HS-27A (cell line): ENCODE measurements around the gene TMEM17.
"Not testable (repeated sequence)": the region's sequence is repeated elsewhere in the genome, so short reads cannot be mapped to it uniquely, and the experiment has no call there.

ENCODE experiments used
- DNase-seq: peaks from one replicate; pipeline ENCODE4 v3.0.0-alpha.2; 2012; ENCODE audit warnings: low read depth, missing footprints

The TMEM17 gene, protein sequence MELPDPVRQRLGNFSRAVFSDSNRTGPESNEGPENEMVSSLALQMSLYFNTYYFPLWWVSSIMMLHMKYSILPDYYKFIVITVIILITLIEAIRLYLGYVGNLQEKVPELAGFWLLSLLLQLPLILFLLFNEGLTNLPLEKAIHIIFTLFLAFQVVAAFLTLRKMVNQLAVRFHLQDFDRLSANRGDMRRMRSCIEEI

DNA sequence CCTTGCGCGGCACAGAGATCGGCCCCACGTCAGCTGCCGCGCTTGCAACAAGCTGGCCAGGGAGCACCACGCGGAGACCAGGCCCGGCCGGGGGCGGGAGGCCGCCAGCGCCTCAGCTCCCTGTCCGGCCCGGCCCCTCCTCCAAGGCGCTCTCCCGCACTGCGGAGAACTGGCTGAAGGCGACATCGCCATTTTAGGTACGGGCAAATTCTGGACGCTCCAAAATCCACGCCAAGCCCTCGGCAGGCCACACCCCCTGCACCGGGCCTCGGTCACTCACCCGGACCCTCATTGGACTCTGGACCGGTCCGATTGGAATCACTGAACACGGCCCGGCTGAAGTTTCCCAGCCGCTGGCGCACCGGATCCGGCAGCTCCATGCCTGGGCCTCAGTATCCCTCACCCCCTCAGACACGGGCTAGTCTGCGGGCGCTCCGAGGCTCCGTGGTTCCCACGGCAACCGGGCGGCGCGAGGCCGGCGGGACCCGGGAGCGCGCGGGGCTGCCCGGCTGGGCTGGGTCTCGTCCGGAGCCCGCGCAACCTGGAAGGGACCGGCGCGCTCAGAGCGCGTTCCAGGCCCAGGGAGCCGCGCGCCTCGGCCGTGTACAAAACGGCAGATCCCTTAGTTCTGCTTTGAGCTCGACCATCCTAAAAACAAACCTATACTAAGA lies at the start of gene TMEM17:
TSS of gene TMEM17 (minus strand) at position 446 of the 671 bp plus-strand sequence. CDS start at position 380, 66 bp downstream.
- DNase-seq = peak; percentile 58

DNA sequence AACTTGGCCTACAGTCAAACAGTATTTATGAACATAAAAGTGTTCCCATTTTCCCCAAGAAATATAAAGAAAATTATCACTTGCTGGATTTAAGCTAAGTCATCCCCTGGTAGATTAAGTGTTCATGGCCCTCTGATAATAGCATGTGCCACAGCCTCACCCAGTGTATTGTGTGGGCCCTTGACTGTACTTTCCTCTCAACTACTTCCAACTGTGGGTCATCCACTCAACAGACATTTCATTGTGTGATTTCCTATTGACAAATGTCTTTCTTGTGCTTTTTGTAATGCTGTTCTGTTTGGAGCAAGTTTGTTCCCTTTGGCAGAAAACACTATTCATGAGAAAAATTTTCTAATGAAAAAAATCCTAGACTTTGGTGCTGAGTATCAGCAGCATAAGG lies 48.4 kb upstream of the TMEM17 start:
- no peak for DNase-seq

DNA sequence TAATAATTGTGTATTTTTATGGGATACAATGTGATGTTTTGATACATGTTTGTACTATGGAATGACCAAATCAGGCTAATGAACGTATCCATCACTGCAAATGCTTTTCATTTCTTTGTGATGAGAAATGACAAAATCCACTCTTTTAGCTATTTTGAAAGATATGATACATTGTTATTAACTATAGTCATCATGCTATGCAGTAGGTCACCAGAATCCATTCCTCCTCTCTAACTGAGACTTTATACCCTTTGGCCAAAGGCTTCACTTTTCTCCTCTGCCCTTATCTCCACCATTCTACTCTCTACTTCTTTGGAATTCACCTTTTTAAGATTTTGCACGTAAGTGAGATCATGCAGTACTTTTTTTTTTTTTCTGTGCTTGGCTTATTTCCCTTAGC lies 44.5 kb upstream of the TMEM17 start:
- DNase-seq = no peak

DNA sequence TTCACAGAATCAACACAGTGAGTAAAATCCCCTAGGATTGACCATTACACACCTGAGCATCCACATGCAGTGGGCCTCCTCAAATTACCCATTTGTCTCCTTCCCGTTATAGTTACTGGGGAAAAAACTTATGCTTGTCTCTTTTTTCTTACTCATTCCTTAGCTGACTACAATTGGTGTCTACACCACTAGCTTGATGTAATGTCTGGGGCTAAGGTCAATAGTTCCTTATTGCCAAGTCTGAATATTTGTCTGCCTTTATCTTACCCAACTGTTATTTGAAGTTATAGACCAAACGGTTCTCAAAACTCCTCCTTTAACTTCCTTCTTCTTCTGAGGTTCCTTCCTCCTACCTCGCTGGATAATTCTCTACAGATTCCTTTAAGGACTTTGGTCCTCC lies 41.9 kb upstream of the TMEM17 start:
- no peak for DNase-seq

DNA sequence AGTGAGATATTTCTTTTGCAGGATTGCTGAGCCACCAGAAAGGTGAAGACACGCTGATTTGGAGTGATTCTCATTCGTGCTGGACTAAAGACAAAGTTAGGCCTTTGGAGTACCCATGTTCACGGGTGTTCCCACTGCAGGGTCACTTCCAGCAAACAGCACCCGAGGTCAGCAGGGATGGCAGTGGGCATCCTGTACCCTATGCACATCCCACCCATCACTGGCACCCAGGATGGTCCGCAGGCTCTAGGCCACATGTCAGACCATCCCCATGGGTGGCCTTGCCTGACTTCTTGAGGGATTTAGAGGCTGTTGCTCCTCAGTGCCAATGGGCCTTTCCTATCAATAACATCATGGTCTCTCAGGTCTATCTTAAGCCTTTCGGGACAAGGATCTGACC lies 39.3 kb upstream of the TMEM17 start:
- no peak for DNase-seq

DNA sequence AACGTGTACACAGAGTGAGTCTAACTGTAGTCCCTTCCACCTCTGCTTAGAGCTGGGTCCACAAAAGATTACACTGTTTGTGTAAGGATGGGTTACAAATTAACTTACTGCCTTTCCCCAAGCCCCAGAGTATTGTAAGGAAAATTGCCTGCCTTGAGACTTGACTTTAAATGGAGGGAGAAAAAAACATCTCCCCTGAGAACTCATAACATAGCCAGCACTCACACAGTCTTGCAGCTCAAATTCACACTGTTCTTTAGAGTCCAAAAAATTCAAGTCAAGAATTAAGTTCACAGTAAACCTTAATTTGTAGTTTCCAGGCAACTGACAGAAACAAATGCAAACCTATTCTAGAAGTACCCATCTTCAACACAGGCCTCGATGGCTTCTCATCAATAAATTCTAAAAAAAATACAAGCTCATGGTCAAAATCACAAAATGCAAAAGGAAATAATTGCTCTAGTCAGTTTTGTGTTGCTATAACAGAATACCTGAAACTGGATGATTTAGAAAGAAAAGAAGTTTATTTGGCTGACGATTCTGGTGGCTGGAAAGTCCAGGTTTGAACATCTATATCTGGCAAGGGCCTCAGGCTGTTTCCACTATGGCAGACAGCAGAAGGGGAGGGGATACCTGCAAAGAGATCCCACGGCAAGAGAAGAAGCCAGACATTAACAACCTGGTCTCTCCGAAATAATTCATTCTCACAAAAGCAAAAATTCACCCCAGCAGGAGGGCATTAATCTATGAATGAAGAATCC lies 34.6 kb upstream of the TMEM17 start:
- no peak for DNase-seq

DNA sequence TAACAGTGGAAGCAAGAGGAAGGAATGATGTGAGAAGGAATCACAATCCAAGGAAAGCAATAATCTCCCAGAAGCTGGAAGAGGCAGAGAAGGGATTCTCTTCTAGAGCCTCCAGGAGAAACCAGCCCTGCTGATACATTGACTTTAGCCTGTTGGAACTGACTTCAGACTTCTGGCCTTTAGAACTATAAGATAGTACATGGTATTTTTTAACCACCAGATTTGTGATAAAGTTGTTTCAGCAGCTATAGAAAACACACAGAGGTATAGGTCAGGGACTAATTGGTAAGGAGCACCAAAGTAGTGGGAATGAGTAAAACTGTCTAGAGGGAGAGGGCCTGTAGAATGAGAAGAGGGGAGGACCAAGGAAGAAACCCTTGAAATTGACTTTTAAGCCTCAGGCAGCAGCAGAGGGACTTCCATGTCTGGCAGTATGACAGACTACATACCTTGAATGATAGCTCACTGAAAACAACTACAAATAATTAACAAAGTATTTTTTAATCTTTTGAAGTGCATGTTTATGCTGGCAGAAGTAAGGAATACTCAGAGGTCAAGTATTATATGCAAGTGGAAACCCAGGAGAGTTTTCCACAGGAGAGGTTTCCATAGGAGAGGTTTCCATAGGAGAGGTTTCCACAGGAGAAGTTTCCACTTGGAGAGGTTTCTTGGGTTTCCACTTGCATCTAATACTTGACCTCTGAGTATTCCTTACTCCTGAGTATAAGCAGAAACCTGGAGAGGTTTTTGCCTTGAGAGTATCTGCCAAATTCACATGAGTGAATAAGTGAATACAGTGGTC lies 33.8 kb upstream of the TMEM17 start:
- no peak for DNase-seq

DNA sequence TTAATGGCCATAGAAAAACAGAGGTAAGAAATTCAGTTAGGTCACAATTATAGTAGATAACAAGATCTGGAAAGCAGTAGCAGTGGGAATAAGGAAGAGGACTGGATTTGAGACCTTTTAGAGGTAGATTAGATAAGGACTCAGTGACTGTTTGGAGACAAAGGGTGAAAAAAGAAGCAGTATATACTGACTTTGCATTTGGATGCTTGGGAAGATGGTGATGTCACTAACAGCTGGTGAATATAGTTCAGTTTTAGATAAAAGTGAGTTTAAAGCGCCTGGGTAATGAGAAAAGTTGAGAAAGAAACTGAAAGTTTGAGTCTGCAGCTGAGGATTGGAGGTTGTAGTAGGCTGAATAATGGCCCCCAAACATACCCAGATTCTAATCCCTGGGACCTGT lies 32.8 kb upstream of the TMEM17 start:
- DNase-seq = no peak

DNA sequence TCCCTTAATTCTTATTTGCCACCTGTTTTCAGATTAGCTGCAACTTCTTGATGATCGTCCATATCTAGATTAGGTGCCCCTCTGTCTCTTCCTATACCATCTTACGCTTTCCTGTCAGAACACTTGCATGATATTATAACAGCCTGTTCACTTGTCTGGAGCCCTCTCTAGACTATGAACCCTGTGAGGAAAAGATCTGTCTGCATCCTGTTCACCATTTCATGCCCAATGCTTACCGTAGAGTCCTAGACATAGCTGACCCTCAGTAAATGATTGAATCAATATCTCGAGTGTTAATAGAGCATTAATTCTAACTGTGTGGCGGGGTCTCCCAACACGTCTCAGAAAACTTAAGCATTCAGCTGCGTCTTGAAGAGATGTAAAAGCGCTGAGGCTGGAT lies 31.8 kb upstream of the TMEM17 start:
- no peak for DNase-seq

DNA sequence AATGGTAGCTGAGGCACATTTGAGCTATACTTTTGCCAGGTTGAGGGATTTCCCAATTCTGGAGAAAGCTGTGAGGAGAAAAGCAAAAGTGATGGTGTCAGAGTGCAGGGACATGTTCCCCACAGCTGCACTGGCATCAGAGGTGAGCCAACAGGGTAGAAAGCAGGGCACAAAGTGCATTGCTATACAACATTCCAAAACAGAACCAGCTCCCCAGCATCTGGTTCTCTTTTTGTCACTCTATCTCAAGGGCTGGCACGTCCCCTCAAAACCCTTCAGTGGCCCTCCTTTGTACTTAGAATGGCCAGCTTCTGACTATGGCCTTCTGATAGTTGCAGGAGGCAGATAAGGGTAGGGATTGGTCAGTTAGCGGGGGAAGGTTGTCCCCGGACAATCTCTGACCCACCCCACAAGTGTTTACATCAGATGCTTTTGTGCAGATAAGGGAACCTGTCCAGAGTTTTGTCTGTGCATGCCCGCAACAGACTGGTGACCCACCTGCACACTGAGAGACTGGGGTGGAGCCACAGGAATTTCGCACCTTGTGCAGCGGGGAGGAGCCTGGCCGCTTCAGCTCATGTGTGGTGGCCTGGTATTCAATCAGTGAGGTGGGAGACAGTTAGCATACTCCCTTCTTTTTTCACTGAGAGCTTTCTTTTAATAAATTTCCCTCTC lies 31.0 kb upstream of the TMEM17 start:
- DNase-seq = no peak

DNA sequence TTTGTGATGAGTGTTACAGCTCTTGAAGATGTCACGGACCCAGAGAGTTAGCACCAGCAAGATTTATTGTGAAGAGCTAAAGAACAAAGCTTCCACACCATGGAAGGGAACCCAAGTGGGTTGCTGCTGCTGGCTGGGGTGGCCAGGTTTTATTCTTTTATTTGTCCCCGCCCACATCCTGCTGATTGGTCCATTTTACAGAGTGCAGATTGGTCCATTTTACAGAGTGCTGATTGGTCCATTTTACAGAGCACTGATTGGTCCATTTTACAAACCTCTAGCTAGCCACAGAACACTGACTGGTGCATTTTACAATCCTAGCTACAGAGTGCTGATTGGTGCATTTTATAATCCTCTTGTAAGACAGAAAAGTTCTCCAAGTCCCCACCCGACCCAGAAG lies 29.5 kb upstream of the TMEM17 start:
- not testable (repeated sequence) for DNase-seq

DNA sequence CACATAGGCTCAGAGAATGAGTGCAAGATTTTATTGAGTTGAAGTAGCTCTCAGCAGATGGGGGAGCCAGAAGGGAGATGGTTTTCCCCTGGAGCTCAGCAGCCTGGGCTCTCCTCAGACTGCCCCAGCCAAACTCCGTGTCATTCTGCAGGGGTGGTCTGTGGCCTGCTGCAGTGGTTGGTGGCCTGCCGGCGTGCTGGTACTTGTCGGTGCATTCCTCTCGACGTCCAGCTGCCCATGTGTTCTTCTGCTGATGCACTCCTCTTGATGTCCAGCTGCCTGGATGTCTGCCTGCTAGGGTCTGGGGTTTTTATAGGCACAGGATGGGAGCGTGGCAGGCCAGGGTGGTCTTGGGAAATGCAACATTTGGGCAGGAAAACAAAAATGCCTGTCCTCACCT lies 25.6 kb upstream of the TMEM17 start:
- DNase-seq = no peak

DNA sequence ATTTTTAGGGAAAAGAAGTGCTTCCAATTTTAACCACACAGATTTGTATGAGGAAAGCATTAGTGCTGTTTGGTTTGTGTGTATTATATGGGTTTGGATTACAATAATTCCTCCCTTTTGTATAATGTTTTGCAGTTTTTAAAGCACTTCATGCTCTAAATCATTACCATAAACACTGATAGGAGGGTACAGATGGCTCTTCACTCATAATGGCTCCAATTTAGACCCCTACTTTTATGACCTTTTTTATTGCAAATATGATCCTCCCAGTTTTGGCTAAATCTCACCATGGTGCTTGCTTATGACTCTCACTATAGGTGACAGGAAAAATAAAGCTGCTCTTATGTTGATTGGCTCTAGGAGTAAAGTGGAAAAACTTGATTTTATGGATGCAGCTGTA lies 23.8 kb upstream of the TMEM17 start:
- DNase-seq = no peak

DNA sequence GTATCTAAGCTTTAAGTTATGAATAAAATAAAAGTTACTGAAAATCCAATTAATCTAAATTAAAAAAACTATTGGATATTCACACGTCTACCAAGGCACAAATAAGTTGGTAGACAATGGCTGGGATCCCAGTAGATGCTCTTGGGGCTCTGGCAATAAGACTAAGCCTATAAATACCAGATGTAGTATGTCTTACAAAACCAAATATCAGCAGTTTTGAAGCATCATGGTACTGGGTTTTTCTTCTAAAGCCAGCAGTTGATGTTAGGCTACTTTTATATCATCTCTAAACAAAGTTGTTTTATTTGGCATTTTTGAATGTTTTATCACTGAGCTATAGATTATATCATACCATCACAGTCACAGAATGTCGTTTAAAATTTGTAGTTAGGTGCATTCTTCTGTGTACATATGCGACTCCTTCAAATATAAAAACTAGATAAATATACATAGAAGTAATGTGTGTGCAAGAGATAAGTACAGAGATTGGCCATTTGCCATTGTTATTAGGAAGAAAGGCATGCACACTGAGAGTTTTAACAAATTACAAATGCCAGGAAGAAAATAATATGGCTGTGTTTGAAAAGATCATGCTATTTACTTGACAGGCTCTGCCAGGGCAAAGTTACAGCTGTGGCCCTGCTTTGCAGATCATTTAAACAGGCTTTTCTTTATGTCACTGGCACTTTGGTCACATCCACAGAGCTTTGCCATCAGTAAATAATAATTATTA lies 21.6 kb upstream of the TMEM17 start:
- DNase-seq = no peak

DNA sequence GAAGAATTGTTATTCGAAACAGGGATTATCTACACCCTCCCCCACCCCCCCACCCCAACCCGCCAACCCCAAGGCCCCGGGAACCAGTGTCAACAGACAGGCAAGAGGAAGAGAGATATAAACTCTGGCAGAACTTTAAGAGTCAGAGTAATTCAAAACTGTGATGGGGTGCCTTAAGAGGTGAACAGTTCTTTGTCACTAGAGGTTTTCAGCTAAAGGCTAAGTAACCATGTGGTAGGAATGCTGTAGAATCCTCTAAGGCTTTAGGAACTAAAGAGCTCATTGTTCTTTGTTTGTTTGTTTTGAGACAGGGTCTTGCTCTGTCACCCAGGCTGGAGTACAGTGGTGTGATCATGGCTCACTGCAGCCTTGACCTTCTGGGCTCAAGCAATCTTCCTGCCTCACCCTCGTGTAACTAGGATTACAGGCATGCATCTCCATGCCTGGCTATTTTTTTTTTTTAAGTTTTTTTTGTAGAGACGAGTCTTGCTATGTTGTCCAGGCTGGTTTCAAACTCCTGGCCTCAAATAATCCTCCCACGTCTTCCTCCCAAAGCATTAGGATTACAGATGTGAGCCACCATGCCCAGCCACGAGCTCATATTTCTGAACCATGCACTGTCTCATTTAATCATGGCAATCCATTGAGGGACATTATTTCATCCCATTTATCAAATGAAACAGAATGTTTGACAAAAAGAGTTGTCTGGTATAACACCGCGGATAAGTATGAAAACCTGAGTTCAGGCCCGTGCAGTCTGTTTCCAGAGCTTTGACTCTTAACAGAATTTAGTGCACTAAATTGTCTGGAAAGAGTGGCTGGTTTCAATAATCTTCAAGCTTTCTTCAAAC lies 20.8 kb upstream of the TMEM17 start:
- DNase-seq = no peak

DNA sequence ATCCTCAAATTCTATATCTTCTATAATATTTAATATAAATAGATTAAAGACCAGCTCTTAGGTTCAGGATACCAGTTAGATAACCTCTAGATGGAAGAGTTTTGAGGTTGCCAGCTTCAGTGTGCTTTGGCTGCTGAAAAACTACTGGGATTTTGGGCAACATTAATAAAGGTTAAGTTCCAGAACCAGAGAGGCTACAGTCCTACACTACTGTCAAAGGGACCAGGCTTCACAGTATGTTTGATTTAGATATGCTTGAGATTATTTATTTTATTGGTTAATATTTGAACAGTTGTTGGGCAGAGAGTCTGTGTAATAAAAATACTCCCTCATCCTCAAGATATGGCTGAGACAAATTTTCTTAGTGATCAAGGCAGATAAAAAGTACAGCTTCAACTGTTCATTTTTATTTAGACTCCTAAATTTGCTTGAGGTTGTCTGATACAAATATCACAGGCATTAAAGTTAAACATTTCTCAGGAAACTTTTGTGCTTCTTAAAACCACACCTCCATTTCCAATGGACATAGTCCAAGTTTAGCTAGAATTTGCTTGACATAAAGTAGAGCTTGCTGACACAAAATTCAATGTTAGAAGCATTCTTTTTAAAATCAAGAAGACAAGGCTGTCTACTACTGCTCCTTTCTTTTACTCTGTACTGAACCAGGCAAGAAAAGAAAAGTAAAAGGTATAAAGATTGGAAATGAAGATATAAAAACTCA lies 19.7 kb upstream of the TMEM17 start:
- no peak for DNase-seq

DNA sequence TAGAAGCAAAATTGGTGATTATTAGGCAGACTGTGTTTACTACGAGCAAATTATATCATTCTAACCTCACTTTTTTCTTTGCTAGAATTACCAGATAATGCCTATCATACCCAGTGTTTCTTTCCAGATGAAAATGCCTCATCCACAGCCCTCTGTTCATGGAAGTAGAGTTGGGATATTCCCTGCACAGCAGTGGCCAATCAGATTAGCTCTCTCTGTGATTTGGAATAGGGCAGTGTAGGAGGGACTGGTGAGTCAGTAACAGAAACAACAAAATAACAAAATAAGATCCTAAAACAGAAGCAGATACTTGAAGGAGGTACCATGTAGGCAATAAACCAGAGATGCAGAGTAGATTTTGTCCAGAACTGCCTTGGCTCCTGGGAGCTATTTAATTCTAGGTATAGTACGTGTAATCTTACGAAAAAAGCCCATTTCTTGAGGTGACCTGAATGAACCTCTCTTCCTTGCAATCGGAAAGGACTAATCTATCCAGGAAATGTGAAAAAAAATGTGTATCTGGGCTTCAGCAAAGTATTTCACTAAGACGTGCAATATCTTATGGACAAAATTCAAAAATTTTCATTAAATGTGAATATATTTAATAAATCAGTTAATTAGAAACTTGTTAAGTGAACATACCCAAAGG lies 18.4 kb upstream of the TMEM17 start:
- no peak for DNase-seq

DNA sequence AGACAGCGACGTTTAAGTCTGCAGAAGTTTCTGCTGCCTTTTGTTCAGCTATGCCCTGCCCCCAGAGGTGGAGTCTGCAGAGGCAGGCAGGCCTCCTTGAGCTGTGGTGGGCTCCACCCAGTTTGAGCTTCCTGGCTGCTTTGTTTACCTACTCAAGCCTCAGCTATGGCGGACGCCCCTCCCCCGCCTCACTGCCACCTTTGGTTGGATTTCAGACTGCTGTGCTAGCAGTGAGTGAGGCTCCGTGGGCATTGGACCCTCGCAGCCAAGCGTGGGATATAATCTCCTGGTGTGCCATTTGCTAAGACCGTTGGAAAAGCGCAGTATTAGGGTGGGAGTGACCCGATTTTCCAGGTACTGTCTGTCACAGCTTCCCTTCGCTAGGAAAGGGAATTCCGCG lies 15.1 kb upstream of the TMEM17 start:
- not testable (repeated sequence) for DNase-seq

DNA sequence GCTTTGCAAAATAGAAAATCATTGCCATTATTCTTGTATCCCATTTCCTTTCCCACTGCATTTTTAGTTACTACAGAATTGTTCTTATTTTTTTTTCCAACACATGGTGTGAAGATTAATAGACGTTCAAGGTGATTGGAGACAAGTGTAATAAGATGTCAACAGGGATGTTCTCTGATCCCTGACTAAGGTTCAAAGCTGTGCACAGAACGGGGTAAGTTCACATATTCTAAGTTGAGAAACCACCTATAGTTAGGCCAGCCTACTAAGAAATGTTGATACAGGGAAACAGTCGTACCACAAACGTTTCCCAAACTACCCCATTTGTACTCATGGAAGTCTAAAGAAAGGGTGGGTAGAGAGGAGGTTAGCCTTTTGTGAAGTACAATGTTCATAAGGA lies 6.4 kb upstream of the TMEM17 start:
- no peak for DNase-seq
